ENCODE data around the gene INHBB. TPM values are rescaled to one million over a fixed set of nuclear protein-coding genes. Genes with fewer than 3 reads are reported as not detected.
"Not testable (repeated sequence)": the region's sequence is repeated elsewhere in the genome, so short reads cannot be mapped to it uniquely, and the experiment has no call there.

Gene INHBB
- total and polyA plus RNA-seq, 2 experiments from 2014 or later, result 2.7 to 6.6 TPM

GRCh38 chr2:120390381-120391055, 44.6 kb downstream of the INHBB start:
- Histone ChIP-seq H2AFZ (no peak overlapping the region), H3K36me3 (replicated peaks; ENCODE audit: insufficient read depth, low read depth) (no peaks in the 10 kb centered on the region), H3K9me3 (ENCODE audit: low read depth) (no peaks in the 10 kb centered on the region), H3K4me1 (ENCODE audit: insufficient read depth) (no peaks in the 10 kb centered on the region), H3K27me3 (no peaks in the 10 kb centered on the region), H3K4me3 (no peak overlapping the region), H3K79me2 (no peaks in the 10 kb centered on the region), H4K20me1 (ENCODE audit: insufficient read depth, poor library complexity, severe bottlenecking) (no peaks in the 10 kb centered on the region), H3K4me2 (no peak overlapping the region), H3K9me2 (replicated peaks; ENCODE audit: insufficient read depth) (no peaks in the 10 kb centered on the region), H3K27ac (no peak overlapping the region)
- 91% methylated on average over 10 of the region's 11 CpGs for WGBS (ENCODE audit: low lambda C conversion rate, missing lambda C conversion rate)
- no peak for TF ChIP-seq EZH2phosphoT487 (IDR thresholded peaks at IDR 0.05; ENCODE audit: low read depth, severe bottlenecking, unreplicated experiment)
- no peak for TF ChIP-seq EZH2 (IDR thresholded peaks at IDR 0.05; ENCODE audit: borderline replicate concordance)
- TF ChIP-seq CTCF (IDR thresholded peaks at IDR 0.05; ENCODE audit: poor library complexity), result no peak
- DNase-seq (ENCODE audit: low spot score), result no peak

- DNase-seq (ENCODE audit: low spot score); H3K4me1 ChIP-seq (ENCODE audit: insufficient read depth); H3K36me3 ChIP-seq (replicated peaks; ENCODE audit: insufficient read depth, low read depth); H3K9me2 ChIP-seq (replicated peaks; ENCODE audit: insufficient read depth); H3K27ac ChIP-seq; H2AFZ ChIP-seq; H4K20me1 ChIP-seq (ENCODE audit: insufficient read depth, poor library complexity, severe bottlenecking); H3K79me2 ChIP-seq; H3K4me2 ChIP-seq; H3K27me3 ChIP-seq; H3K9me3 ChIP-seq (ENCODE audit: low read depth); H3K4me3 ChIP-seq: not testable (repeated sequence)
- 66% methylated on average over 2 of the region's 2 CpGs for WGBS (ENCODE audit: low lambda C conversion rate, missing lambda C conversion rate)
Measured at GRCh38 chr2:120391382-120391781, 45.4 kb downstream of the INHBB start.

- Histone ChIP-seq H3K4me2 (no peak overlapping the region), H2AFZ (no peak overlapping the region), H4K20me1 (ENCODE audit: insufficient read depth, poor library complexity, severe bottlenecking) (no peaks in the 10 kb centered on the region), H3K4me1 (ENCODE audit: insufficient read depth) (no peaks in the 10 kb centered on the region), H3K36me3 (replicated peaks; ENCODE audit: insufficient read depth, low read depth) (no peaks in the 10 kb centered on the region), H3K9me3 (ENCODE audit: low read depth) (no peaks in the 10 kb centered on the region), H3K79me2 (no peaks in the 10 kb centered on the region), H3K27me3 (no peaks in the 10 kb centered on the region), H3K27ac (no peak overlapping the region), H3K4me3 (no peak overlapping the region), H3K9me2 (replicated peaks; ENCODE audit: insufficient read depth) (no peaks in the 10 kb centered on the region)
- 79% methylated on average over 16 of the region's 16 CpGs for WGBS (ENCODE audit: low lambda C conversion rate, missing lambda C conversion rate)
- no peak for TF ChIP-seq CTCF (IDR thresholded peaks at IDR 0.05; ENCODE audit: poor library complexity)
- TF ChIP-seq EZH2phosphoT487 (IDR thresholded peaks at IDR 0.05; ENCODE audit: low read depth, severe bottlenecking, unreplicated experiment), result no peak
- TF ChIP-seq EZH2 (IDR thresholded peaks at IDR 0.05; ENCODE audit: borderline replicate concordance), result no peak
- DNase-seq (ENCODE audit: low spot score), result no peak
Measured at GRCh38 chr2:120391911-120392665, 46.2 kb downstream of the INHBB start.

GRCh38 chr2:120392923-120393322, 47.0 kb downstream of the INHBB start:
- Histone ChIP-seq H2AFZ (no peak overlapping the region), H3K4me2 (no peak overlapping the region), H3K36me3 (replicated peaks; ENCODE audit: insufficient read depth, low read depth) (no peaks in the 10 kb centered on the region), H3K79me2 (no peaks in the 10 kb centered on the region), H4K20me1 (ENCODE audit: insufficient read depth, poor library complexity, severe bottlenecking) (no peaks in the 10 kb centered on the region), H3K27ac (no peak overlapping the region), H3K27me3 (no peaks in the 10 kb centered on the region), H3K4me1 (ENCODE audit: insufficient read depth) (no peaks in the 10 kb centered on the region), H3K9me3 (ENCODE audit: low read depth) (no peaks in the 10 kb centered on the region), H3K4me3 (no peak overlapping the region), H3K9me2 (replicated peaks; ENCODE audit: insufficient read depth) (no peaks in the 10 kb centered on the region)
- TF ChIP-seq CTCF (IDR thresholded peaks at IDR 0.05; ENCODE audit: poor library complexity) (no peak), EZH2phosphoT487 (IDR thresholded peaks at IDR 0.05; ENCODE audit: low read depth, severe bottlenecking, unreplicated experiment) (no peak), EZH2 (IDR thresholded peaks at IDR 0.05; ENCODE audit: borderline replicate concordance) (no peak)
- WGBS (ENCODE audit: low lambda C conversion rate, missing lambda C conversion rate), result 93% methylated on average over 1 of the region's 1 CpG
- DNase-seq (ENCODE audit: low spot score), result no peak

Measured in hepatocyte (in vitro differentiated cells).